Retinal pigment epithelial cell (primary cell): ENCODE measurements around the gene SALL2.

Experiments
- DNase-seq: peaks from one replicate; pipeline ENCODE4 v3.0.0-alpha.2; 2010; ENCODE audit warnings: low read depth
- H3K4me3 ChIP-seq: 2 replicates; pipeline ENCODE4 v1.5.1; 2011; ENCODE audit warnings: mild to moderate bottlenecking, low read length, control low read depth, moderate library complexity
- CTCF ChIP-seq: conservative IDR thresholded peaks from 2 replicates; pipeline ENCODE4 v1.5.1; 2011; ENCODE audit warnings: low read depth, low read length, control low read depth, inconsistent platforms

The SALL2 gene

GRCh38 chr14:21525962-21526671 lies at the start of gene SALL2:
Gene SALL2 (minus strand): TSS chr14:21526346. CDS start chr14:21526127, 219 bp downstream.
- DNase-seq: peak; percentile 49
- H3K4me3 ChIP-seq: peak within 1 kb of the TSS; percentile 77
- no peak for TF ChIP-seq CTCF

- TF ChIP-seq CTCF: no peak
- no peak for DNase-seq
- H3K4me3 ChIP-seq: no peak overlapping the region
Measured at GRCh38 chr14:21575661-21576060, 49.5 kb upstream of the SALL2 start.

GRCh38 chr14:21572604-21573003 lies 46.5 kb upstream of the SALL2 start:
- no peak overlapping the region for H3K4me3 ChIP-seq
- TF ChIP-seq CTCF: no peak
- DNase-seq: no peak

- DNase-seq: no peak
- no peak for TF ChIP-seq CTCF
- no peak overlapping the region for H3K4me3 ChIP-seq
Measured at GRCh38 chr14:21558703-21559170, 32.6 kb upstream of the SALL2 start.

GRCh38 chr14:21557084-21557901 lies 31.1 kb upstream of the SALL2 start:
- peak overlapping the region; percentile 49 for H3K4me3 ChIP-seq
- DNase-seq: peak; percentile 52
- TF ChIP-seq CTCF: peak; percentile 58

- TF ChIP-seq CTCF: no peak
- DNase-seq: no peak
- H3K4me3 ChIP-seq: no peak overlapping the region
Measured at GRCh38 chr14:21556378-21557083, 30.4 kb upstream of the SALL2 start.
